IPS-NIHi11 (cell line): ENCODE data around the gene SLC47A1.
"Not testable (repeated sequence)": the region's sequence is repeated elsewhere in the genome, so short reads cannot be mapped to it uniquely, and the experiment has no call there.

ENCODE experiments used
- DNase-seq: peaks from one replicate; pipeline ENCODE4 v3.0.0; 2012; ENCODE audit warnings: mixed read lengths, low spot score

SLC47A1 gene

GRCh38 chr17:19523690-19524089 lies 10.0 kb upstream of the SLC47A1 start:
- DNase-seq: no peak

GRCh38 chr17:19526950-19527349 lies 6.7 kb upstream of the SLC47A1 start:
- not testable (repeated sequence) for DNase-seq

GRCh38 chr17:19531780-19532501 lies 1.7 kb upstream of the SLC47A1 start:
- no peak for DNase-seq

DNA sequence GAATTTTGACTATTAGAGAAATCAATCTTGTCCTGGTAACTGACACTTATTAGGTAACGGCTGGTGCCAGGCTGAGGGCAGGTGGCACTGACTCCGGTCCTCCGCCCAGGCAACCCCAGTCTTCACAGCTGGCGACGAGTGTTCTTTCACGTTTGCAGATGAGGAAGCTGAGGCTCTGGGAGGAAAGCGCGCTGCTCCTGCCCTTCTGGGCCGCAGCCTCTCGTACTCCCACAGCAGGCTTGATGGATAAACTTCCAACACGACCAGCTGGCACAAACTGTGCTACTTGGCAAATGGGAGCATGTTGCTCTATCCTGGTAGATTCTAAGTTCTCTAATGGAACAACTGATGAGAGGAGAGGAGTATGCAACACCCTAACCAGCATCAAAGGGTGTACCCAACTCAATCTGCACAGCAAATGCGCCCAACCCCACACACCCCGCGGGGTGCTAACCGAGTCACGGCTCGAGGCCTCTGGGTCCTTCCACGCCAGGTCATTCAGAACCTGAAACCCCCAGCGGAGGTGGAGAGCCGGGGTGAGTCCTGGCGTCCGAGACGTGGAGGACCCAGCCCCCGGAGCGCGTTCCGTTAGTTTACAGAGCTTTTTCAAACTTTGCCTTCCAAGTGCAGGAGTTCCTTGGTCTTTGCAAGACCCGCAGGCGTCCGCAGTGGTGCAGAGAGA lies 477 bp upstream of the SLC47A1 start:
- DNase-seq: no peak

GRCh38 chr17:19534562-19535149 lies 1.0 kb downstream of the SLC47A1 start:
- no peak for DNase-seq

GRCh38 chr17:19537111-19537510 lies 3.5 kb downstream of the SLC47A1 start:
- DNase-seq: no peak

DNA sequence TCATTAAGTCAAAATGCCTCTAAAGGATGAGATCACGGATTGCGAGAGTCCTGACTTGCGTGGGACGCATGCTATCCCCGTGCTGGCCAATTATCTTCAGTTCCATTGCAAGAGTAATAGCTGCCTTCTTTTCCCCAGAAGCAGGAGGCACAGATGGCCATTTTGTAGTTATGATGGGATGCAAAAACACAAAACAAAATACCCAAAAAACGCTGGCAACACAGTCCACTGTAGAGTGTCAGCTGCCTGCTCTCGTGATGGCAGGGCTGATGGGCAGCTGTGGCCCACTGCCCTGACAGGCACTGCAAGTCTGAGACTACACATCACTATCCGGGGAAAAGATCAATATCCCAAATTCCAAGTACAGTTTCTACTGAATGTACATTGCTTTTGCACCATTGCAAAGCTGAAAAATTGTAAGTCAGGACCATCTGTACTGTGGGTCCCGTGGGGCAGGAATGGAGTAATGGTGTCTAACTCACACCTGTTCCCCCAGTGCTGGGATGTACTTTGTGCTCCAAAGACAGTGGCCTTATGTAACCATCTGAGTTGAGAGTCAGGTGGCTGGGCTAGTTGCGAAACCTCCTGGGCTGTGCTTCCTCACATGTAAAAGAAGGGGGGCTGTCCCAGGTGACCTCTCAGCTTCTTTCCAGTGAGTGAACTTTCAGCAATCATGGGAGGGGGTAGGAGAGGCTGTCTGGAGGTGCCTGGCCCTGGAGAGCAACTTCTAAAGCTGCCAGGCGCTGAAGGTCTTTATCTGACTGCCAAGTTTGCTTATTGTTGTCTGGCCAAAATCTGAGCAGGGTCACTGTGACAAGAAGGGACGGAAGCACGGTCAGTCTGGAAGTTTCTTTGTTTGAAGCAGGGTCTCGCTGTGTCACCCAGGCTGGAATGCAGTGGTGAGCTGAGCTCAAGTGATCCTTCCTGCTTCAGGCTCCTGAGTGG lies 4.7 kb downstream of the SLC47A1 start:
- DNase-seq: no peak

GRCh38 chr17:19539040-19539399 lies 5.4 kb downstream of the SLC47A1 start:
- no peak for DNase-seq

DNA sequence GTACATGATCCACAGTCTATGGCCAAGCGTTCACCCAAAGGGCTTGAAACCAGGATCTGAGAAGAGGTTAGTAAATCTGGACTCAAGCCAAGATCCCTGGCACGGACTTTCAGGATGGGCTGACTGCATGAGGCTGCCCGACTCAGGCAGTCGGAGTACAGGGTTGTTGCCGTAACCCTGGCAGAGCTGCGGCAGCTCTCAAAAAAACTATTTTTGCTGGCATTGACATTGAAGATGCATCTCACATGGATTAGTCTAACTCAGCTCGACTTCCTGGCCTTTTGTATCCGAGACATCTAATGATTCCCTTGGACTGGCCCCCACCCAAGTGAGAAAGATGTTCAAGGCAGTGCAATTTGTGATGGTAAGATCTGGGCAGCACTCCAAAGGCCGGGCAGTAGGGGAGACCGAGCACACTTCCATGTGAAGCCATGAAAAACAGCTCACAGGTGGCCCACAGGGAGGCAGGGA lies 6.2 kb downstream of the SLC47A1 start:
- no peak for DNase-seq

DNA sequence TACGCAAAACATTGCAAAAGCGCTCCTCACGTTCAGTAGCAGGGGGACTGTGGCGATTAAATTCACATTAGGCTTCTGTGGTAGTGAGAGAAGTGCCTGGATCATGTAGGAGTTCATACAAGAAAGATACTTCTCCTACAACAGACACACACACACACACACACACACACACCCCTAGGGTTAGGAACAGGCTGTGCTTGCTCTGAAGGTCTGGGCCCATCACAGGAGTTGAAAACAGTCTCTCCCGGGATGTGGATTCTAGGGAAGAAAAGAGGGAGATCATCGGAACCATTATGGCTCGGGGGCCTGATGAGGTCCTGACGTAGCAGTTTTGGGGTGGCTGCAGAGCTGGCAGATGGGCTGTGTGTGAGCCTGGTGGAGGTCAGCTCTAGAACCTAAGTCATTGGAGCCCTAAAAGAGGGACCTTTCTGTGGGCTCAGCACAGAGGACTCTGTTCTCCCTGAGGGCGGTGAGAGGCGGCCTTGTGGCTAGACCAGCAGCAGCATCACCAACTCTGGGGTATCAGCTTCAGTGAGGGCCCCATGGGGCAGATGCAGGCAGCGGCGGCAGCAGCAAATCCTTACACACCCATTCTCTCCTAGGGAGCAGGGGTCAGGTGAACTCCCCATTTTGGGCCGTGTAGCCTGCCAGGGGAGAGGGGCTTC lies 7.2 kb downstream of the SLC47A1 start:
- DNase-seq: no peak

DNA sequence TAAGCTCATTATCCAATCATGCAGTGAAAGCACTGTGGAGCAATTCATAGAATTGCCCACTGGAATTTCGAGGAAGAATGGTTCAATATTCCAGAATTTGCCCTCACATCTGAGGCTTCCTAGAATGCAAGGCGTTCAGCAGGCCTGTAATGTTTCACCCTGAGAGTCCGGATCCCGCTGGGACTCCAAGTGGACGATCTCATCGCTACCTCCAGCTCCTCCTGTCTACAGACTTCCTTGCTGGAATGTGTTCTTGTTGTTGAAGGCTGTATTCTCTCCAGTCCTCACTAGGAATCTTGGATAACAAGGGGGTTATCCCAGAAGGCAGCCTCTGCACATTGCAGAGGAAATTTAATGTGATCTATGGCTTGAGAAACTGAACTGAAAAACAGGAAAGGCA lies 7.8 kb downstream of the SLC47A1 start:
- DNase-seq: no peak

GRCh38 chr17:19542247-19542646 lies 8.6 kb downstream of the SLC47A1 start:
- DNase-seq: no peak

- no peak for DNase-seq
These were observed 10.7 kb downstream of the SLC47A1 start for GRCh38 chr17:19544366-19544765.

- no peak for DNase-seq
These were observed 12.8 kb downstream of the SLC47A1 start for GRCh38 chr17:19546289-19547065.

DNA sequence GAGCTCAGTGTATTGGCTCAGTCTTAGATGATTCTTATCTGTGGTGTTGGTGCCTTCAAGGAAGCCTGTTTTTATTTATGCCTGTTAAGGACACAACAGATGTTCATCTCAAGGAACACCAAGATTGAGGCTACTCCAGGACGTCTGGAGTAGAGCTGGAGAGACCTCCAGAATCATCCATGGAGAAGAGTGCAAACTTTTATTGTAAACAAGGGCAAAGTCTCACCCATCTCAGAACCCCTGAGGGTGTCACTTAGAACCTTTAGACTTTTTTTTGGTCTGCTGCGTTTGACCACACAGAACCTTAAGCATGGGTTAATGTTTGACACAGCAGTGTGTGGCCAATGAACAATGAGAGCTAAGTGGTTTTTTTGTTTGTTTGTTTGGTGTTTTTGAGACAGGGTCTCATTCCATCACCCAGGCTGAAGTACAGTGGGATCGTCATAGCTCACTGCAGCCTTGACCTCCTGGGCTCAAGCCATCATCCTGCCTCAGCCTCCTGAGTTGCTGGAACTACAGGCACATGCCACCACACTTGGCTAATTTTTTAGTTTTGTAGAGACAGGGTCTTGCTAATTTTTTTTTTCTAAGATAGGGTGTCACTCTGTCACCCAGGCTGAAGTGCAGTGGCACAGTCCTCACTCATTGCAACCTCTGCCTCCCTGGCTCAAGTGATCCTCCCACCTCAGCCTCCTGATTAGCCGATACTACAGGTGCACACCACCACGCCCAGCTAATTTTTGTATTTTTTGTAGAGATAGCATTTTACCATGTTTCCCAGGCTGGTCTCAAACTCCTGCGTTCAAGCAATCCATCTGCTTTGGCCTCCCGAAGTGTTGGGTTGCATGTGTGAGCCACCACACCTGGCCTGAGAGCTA lies 16.3 kb downstream of the SLC47A1 start:
- no peak for DNase-seq

- DNase-seq: no peak
These were observed 17.5 kb downstream of the SLC47A1 start for GRCh38 chr17:19551165-19551564.

GRCh38 chr17:19551591-19552148 lies 18.0 kb downstream of the SLC47A1 start:
- no peak for DNase-seq

DNA sequence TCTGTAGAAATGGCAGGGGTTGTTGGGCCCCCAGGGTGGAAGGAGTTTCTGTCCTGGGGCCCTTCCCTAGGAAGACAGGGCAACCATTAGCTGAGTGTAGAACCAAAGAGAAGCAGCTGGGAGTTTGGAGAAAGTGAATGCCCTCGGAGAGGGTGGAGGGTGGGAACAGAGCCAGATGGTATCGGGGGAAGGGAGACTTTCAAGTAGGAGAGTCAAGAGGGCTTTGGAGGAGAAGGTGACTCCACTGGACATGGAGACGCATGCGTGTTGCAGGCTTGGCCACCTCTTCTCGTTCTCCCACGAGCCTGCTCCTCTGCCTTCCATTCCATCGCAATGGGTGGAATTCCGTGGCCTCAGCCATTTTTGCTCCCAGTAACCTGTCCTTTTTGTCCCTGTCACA lies 19.4 kb downstream of the SLC47A1 start:
- DNase-seq: no peak

DNA sequence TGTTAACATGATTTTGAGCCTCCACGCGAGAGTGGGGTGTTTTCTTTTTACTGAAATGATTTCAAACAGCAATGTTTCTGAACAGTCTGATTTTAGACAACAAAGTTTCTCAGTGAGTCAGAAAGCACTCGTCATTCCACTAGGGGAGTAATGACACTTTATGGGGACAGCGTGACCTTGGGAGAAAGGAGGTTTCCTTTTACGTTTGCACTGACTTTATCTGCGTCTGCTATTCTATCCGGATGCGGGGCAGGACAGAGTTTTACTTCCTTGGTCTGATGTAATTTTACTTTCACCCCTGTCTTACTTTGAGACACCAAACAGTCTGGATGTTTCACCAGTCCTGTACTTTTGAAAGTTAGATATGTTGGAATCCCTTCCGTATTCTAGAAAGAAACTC lies 20.7 kb downstream of the SLC47A1 start:
- no peak for DNase-seq

DNA sequence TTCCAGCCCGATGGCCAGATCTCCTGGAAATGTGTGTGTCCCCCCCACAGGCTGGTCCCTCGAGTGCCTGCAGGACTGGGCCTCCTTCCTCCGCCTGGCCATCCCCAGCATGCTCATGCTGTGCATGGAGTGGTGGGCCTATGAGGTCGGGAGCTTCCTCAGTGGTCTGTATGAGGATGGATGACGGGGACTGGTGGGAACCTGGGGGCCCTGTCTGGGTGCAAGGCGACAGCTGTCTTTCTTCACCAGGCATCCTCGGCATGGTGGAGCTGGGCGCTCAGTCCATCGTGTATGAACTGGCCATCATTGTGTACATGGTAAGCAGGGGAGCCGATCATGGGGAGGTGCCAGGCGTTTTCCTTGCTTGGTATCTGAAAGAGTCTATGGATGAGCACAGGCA lies 22.1 kb downstream of the SLC47A1 start:
- DNase-seq: no peak
